GM18909 (cell line): ENCODE data around the gene MICU1.

Source experiments
- ATAC-seq: cut with Tn5 transposase; IDR thresholded peaks from one replicate; pipeline ENCODE4 v1.9.1; 2021; ENCODE audit warnings: mild to moderate bottlenecking; ENCODE audit not compliant: unreplicated experiment, poor library complexity

MICU1 gene

GRCh38 chr10:72637398-72637857, 11.5 kb upstream of the MICU1 start:
- ATAC-seq: peak; percentile 53

- ATAC-seq: no peak
Observed at GRCh38 chr10:72630144-72630543, 4.3 kb upstream of the MICU1 start.

DNA sequence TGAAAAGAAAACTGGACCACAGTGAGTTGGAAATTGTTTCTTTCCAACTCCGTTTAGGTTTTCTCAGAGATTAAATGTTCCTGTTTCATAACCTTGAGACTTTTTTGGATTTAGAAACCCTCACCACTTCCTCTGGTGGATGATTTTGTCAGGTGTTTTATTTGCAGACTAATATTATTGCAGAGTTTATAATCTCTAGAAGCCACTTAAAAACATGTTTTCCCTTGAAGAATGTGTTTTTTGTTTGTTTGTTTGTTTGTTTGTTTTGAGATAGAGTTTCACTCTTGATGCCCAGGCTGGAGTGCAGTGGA, 520 bp upstream of the MICU1 start:
- ATAC-seq: no peak

- no peak for ATAC-seq
Observed at GRCh38 chr10:72625276-72625607, 637 bp downstream of the MICU1 start.

DNA sequence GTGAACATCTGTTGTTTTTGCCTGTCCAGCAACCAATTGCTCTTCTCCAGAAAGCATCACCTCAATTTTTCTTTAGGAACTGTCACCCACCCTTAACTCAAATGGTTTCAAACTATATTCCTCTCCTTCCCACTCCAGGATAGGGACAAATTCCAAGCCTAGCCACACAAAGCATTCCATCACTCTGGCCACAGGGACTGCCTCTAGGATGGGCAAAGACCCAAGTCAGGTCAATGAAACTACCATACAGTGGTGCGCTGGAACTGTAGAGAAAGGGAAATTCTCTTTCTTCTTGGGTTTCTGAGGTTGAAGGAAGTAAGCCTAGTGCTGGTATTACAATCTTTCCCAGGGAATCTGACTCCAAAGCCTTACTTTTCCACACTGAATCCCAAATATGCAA, 3.6 kb downstream of the MICU1 start:
- no peak for ATAC-seq

DNA sequence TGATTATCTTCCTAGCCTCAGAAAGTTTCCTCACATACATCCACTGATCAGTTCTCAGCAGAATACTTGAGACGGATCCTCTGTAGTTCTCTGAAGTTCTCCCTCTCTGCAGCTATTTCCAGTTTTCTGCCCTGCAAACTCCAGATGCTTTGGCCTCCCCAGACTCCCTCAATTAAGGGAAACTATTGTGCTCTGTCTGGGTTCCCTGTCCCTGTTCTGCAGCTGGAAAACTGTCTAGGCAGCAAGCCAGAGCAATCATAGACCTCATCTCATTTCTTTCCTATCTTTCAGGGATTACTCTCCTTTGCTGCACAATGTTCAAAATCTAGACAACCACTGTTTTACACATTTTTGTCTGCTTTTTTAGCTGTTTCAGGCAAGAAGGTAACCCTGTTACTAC, 9.2 kb downstream of the MICU1 start:
- no peak for ATAC-seq

- ATAC-seq: no peak
Observed at GRCh38 chr10:72615970-72616369, 9.9 kb downstream of the MICU1 start.

DNA sequence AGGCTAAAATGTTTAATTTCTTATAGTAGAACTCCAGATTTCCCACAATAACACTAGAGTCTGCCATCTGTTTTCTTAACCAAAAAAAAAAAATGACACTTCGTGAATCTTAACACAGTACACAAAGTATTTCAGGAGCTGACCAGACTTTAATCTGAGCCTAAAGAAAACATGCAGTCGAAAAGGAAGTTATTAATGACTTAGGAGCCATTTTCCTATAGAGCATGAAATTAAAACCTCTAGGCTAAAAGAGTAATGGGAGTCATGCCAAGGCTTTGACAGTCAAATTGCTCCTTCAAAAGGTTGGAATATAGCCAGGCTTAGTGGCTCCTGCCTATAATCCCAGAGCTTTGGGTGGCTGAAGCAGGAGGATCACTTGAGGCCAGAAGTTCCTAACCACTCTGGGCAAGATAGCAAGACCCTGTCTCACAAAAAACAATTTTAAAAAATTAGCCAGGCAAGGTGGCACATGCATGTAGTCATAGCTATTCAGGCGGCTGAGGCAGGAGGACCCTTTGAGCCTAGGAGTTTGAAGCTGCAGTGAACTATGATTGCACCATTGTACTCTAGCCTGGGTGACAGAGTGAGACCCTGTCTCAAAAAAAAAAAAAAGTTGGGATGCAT, 13.6 kb downstream of the MICU1 start:
- no peak for ATAC-seq

GRCh38 chr10:72611783-72612182, 14.1 kb downstream of the MICU1 start:
- no peak for ATAC-seq

DNA sequence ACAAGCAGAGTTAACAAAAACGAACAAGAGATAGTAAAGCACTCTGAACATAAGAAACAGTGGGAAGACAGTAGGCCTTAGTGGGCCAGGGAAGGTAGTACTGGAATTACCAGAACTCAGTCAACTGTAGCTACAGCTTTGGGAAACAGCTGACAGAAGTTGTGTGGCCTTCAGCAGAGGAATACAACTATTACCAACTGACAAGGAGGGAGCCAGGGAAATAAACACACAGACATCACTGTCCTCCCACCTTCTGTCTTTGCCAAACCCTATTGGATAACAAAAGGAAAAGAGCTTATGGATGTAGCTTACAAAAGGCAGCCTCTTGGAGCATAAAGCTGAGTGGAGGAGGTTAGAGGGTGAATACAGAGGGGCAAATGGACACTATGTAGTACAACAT, 15.4 kb downstream of the MICU1 start:
- ATAC-seq: no peak

- ATAC-seq: no peak
Observed at GRCh38 chr10:72605122-72605521, 20.8 kb downstream of the MICU1 start.

DNA sequence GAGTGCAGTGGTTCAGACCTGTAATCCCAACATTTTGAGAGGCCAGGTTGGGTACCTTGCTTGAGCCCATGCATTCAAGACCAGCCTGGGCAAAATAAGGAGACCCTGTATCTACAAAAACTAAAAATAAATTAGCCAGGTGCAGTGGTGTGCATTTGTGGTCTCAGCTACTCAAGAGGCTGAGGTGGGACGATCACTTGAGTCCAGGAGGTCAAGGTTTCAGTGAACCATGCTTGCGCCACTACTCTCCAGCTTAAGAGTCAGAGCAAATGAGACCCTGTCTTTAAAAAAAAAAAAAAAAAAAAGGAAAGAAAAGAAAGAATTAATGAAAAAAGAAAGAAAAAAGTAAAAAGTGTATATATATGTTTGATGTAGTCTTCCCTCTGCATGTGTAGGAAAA, 24.7 kb downstream of the MICU1 start:
- ATAC-seq: no peak

DNA sequence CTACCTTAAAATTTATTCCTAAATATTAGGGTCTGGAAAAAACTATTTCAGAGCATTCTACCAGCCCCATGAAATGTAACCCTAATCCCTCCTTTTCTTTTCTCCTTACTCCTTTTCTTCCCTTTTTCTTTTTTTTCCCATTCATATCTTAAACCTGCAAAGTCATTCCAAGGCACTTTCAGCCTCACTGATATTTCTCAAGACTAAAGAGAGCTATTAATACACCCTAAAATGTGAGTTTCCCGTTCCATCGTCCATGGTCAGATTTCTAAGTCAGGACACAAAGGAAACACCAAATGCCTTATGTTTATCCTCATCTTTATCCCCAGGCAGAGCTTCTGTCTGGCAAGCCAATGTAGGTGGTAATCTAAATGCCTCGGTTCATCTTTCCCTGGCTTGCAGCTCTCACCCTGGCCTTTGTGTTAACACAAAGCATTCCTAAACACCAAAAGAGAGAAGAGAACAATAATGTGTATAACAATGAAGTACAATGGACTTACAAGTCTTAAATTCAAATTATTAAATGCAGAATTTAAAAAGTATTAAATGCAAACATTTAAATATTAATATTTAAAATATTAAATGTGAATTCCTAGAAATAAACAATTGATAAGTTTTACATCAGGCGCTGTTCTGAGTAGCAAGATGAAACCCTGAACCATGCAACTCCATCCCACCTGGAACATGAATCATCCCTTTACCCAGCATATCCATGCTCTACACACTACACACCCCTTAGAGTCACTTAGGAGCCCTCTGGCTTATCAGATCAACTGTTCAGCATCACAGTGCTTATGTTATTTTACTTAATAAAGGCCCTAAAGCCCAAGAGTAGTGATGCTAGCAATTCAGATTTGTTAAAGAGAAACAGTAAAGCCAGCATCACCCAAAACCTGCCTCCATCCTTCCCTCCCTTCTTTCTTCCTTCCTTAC, 26.8 kb downstream of the MICU1 start:
- no peak for ATAC-seq

GRCh38 chr10:72597897-72598296, 28.0 kb downstream of the MICU1 start:
- no peak for ATAC-seq

GRCh38 chr10:72595436-72595835, 30.4 kb downstream of the MICU1 start:
- no peak for ATAC-seq

DNA sequence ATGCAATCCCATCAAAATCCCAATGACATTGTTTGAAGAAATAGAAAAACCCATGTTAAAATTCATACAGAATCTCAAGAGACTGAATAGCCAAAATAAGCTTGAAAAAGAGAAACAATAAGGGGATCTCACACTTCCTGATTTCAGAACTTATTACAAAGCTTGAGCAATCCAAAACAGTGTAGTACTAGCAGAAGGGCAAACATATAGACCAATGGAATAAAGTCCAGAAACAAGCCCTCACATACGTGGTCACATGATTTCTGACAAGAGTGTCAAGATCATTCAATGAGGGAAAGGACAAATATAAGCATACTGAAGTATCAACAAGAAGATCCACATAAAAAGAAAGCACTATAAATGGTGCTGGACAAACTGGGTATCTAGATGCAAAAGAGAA, 31.9 kb downstream of the MICU1 start:
- no peak for ATAC-seq

DNA sequence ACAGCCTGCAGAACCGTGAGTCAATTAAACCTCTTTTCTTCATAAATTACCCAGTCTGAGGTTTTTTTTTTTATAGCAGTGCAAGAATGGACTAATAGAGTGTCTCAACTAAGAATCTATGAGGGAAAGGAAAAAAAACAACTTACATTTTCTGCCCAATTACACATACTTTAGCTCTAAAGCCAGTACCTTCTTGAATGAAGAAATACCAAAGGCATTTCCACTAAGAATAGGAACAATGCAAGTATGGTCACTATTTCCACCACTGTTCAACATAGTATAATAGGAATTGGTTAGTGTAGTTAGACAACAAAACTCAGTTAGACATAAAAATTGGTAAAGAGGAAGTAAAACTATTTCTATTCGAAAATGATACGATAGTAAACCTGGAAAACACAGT, 37.6 kb downstream of the MICU1 start:
- ATAC-seq: no peak

- no peak for ATAC-seq
Observed at GRCh38 chr10:72587568-72587967, 38.3 kb downstream of the MICU1 start.

GRCh38 chr10:72574636-72575035, 51.2 kb downstream of the MICU1 start:
- ATAC-seq: no peak

DNA sequence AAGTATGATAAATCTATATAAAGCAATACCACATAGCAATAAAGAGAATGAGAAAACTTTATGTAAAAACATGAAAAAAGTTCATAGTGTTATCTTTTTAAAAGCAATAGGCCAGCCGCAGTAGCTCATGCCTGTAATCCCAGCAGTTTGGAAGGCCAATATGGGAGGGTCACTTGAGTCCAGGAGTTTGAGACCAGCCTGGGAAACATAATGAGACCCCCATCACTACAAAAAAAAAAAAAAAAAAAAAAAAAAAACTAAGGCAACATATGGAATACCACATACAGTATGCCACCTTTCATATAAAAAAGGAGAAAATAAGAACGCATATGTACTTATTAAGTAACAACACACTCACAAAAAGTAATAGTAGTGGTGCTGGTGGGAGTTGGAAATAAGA, 52.8 kb downstream of the MICU1 start:
- ATAC-seq: no peak

GRCh38 chr10:72567889-72568640, 57.8 kb downstream of the MICU1 start:
- ATAC-seq: no peak
